WI38 (cell line): ENCODE results near the gene CACHD1.

Experiments used
- H3K4me3 ChIP-seq: 2 replicates; pipeline ENCODE4 v1.5.1; 2011; ENCODE audit warnings: low read depth, mild to moderate bottlenecking, control low read depth, low read length
- TF ChIP-seq, protein P1 (sequence below): IDR thresholded peaks from 2 replicates; pipeline ENCODE4 v1.5.1; 2012; ENCODE audit warnings: low read depth, mild to moderate bottlenecking, control low read depth, low read length

Gene CACHD1

DNA sequence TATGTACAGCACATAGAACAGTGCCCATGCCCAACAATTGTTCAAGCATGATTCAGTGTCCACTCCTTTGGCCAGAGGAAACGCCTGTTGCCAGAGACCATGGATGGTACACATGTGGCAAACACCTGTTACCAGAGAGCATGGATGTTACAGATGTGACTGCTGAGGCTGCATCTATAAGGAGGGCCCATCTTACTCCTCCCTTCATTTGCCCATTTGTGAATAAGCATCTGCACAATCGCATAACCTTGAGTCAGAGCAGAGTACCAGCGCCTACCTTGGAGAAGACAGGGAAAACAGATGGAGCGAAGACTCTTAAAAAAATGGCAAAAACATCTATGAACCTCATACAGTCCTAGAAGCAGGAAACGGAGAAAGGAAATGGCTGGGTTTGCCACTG is 36.6 kb upstream of the CACHD1 start:
- no peak overlapping the region for H3K4me3 ChIP-seq
- TF ChIP-seq, protein P1, sequence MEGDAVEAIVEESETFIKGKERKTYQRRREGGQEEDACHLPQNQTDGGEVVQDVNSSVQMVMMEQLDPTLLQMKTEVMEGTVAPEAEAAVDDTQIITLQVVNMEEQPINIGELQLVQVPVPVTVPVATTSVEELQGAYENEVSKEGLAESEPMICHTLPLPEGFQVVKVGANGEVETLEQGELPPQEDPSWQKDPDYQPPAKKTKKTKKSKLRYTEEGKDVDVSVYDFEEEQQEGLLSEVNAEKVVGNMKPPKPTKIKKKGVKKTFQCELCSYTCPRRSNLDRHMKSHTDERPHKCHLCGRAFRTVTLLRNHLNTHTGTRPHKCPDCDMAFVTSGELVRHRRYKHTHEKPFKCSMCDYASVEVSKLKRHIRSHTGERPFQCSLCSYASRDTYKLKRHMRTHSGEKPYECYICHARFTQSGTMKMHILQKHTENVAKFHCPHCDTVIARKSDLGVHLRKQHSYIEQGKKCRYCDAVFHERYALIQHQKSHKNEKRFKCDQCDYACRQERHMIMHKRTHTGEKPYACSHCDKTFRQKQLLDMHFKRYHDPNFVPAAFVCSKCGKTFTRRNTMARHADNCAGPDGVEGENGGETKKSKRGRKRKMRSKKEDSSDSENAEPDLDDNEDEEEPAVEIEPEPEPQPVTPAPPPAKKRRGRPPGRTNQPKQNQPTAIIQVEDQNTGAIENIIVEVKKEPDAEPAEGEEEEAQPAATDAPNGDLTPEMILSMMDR = no peak

DNA sequence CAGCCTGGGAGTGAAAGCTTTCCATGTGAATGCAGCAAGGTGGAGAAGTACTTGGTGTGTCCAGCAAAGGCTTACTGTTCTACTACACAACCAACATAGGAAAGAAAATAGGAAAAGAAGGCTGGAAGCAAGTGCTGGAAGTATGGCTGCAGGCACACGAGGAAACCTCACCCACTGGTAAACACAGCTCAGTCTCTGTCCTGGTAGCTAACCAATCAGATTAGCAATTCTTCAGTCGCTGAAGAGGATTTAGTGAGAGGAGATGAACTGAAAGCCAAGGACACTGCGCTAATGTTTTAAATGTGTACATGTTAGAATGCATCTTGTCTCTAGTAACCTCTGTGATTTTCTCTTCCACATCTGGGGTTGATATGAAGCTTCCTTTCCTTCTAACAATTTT is 36.2 kb upstream of the CACHD1 start:
- no peak overlapping the region for H3K4me3 ChIP-seq
- TF ChIP-seq, protein P1 = no peak

GRCh38 chr1:64435000-64435399 is 34.9 kb upstream of the CACHD1 start:
- H3K4me3 ChIP-seq = no peak overlapping the region
- TF ChIP-seq, protein P1 = no peak

- TF ChIP-seq, protein P1 = no peak
- H3K4me3 ChIP-seq = no peak overlapping the region
Measured at GRCh38 chr1:64437453-64437852, 32.5 kb upstream of the CACHD1 start.

DNA sequence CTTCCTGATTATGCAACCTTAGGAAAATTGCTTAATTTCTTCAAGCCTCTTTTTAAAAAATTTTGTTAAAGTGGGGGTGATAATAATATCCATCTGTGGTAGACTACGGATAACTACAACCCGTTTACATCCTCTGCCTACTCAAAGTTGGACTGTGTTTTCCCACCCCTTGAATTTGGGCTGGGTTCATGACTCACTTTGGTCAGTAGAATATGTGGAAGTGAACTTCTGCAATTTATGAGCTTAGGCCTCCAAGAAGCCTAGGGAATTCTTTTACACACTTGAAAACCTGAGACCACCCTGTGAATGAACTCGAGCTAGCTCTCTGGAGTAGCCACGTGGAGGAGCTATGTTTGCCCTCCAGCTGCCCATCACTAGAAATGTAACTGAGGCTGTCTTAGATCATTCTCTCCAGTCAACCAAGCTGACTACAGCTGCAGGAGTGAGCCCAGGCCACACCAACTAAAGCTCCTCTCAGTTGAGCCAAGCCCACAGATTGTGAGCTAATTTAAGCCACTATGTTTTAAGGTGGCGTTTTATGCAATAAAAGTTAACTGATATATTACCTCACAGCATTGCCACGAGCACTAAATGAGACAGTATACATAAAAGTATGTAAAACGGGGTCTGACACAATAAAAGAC is 29.6 kb upstream of the CACHD1 start:
- TF ChIP-seq, protein P1 = no peak

GRCh38 chr1:64451440-64451839 is 18.5 kb upstream of the CACHD1 start:
- H3K4me3 ChIP-seq = no peak overlapping the region
- TF ChIP-seq, protein P1 = no peak

More for the DNA sequence above, 29.6 kb upstream of the CACHD1 start:
- no peak overlapping the region for H3K4me3 ChIP-seq

DNA sequence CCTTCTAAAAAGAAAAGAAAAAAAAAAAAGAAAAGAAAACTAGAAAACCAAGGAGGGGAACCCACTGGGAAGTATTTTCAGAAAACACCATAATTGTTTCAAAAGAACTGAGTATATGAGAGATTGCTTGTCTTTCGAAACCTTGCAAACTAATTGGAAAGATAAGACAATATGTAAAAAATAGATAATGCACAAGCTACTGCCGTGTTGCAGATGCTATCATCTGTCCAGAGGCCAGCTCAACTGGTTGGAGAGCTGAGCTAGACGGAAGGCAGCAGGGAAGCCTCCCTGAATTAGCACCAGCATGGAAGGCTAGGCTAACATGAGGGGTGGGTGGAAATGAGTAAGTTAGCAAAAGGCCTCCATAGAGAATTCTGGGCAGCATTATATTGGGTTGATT is 16.2 kb upstream of the CACHD1 start:
- TF ChIP-seq, protein P1 = no peak
- no peak overlapping the region for H3K4me3 ChIP-seq
